Effector memory CD8-positive, alpha-beta T cell (primary cell): ENCODE measurements around the gene CAMTA1.
"Not testable (repeated sequence)": the region's sequence is repeated elsewhere in the genome, so short reads cannot be mapped to it uniquely, and the experiment has no call there.

Source experiments
- ATAC-seq: fragments of 150-1000 bp; cut with Tn5 transposase; replicated peaks from 2 replicates; pipeline ENCODE4 v1.10.0; 2021; ENCODE audit warnings: mild to moderate bottlenecking, moderate library complexity
- DNase-seq, 3 experiments: peaks; one replicate each; pipeline ENCODE4 v3.0.0; 2021
- H3K27ac Mint-ChIP-seq, 2 donors: one replicate each; pipeline ENCODE4 v1.8.0; 2022; ENCODE audit warnings: mild to moderate bottlenecking in 2 of 2, mixed read lengths in 2 of 2, moderate library complexity in 2 of 2
- H3K27me3 Mint-ChIP-seq, 2 donors: one replicate each; pipeline ENCODE4 v1.8.0; 2022; ENCODE audit warnings: mixed read lengths in 2 of 2
- H3K36me3 Mint-ChIP-seq: one replicate; pipeline ENCODE4 v1.8.0; 2022; ENCODE audit warnings: mild to moderate bottlenecking, moderate library complexity, mixed read lengths; ENCODE audit not compliant: insufficient read depth
- H3K4me1 Mint-ChIP-seq, 2 donors: one replicate each; pipeline ENCODE4 v1.8.0; 2022; ENCODE audit warnings: low read depth in 2 of 2, mixed read lengths in 2 of 2
- H3K4me3 Mint-ChIP-seq, 2 donors: one replicate each; pipeline ENCODE4 v1.8.0; 2022; ENCODE audit warnings: mild to moderate bottlenecking in 2 of 2, mixed read lengths in 2 of 2, moderate library complexity in 2 of 2
- H3K9me3 Mint-ChIP-seq, 2 donors: one replicate each; pipeline ENCODE4 v1.8.0; 2022; ENCODE audit warnings: mixed read lengths in 2 of 2

Gene CAMTA1

DNA sequence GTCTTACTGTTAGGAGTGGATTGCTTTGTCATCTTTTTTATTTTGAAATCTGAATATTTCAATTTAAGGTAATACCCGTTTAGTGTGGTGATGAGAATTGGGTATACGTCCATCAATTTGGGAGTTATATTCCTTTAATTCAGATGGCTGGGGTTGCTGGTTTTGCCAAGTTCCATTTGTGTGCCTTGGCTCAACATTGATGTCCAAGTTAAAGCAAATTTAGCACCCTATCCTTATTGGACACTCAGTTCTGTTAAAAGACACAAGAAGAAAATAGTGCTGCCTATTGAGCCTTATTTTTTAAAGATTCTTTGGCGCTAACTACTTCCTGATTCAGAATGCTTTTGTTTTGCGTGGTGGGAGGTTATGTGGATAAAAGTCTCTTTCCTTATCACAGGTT lies 40.6 kb downstream of the CAMTA1 start:
- H3K27ac Mint-ChIP-seq: no peak overlapping the region
- ATAC-seq (no peak), DNase-seq (no peak)
- H3K9me3 Mint-ChIP-seq: no peaks in the 10 kb centered on the region
- H3K36me3 Mint-ChIP-seq: peaks cover 20% of the 10 kb centered on the region
- H3K4me3 Mint-ChIP-seq: no peak overlapping the region
- H3K4me1 Mint-ChIP-seq: peaks cover 7 to 20% of the 10 kb centered on the region in 2 donors
- H3K27me3 Mint-ChIP-seq: no peaks in the 10 kb centered on the region

DNA sequence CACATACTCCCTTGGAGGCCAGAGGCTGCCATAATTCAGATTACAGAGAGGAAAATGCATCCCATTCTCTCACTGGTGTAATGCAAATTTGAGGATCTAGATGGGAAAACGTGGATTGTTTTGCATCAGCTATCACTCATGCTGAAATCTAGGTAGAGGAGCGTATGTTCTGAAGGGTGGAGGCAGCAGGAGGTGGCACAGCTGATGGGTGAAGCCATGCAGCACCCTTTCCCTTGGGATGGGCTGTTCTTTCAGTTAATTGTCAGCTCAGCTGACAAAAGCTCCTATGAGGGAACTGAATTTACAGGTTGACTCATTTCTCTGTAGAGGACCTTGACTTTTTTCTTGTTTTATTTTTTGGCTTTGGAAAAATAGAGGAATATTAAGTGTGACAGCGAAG lies 41.8 kb downstream of the CAMTA1 start:
- Mint-ChIP-seq H3K27me3 (no peaks in the 10 kb centered on the region), H3K4me1 (peaks cover 6 to 17% of the 10 kb centered on the region in 2 donors), H3K9me3 (no peaks in the 10 kb centered on the region), H3K27ac (peak overlapping the region in 1 of 2 donors; percentile 39), H3K36me3 (peaks cover 20% of the 10 kb centered on the region), H3K4me3 (no peak overlapping the region)
- ATAC-seq: no peak
- DNase-seq: no peak

DNA sequence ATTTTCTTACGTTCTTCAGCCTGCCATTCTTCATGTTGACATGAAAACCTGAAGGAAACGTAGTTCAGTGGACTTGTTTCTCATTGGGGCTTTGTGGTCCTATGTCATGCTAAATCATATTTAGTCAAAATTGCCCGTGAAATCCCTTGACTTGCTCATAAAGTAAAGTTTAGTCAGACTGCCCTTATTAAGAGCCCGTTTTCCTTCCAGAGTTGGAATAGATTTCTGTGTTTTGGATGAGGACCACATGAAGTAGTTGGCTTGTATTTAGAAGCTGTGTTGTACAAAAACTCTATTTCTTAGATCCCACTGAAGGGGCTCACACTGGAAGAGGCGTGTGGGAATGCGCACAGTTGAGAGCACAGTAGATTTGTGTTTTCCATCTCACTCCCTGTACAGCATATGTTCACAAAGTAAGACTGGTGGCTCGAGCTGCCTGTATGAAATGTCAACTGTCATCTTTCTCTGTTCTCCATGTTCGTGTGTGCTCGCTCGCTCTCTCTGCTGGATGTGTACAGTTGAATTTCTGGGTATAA lies 42.4 kb downstream of the CAMTA1 start:
- H3K4me1 Mint-ChIP-seq: peaks cover 9 to 14% of the 10 kb centered on the region in 2 donors
- peak overlapping the region in 1 of 2 donors; percentile 39 for H3K27ac Mint-ChIP-seq
- no peak for DNase-seq
- H3K4me3 Mint-ChIP-seq: no peak overlapping the region
- no peak for ATAC-seq
- no peaks in the 10 kb centered on the region for H3K9me3 Mint-ChIP-seq
- H3K36me3 Mint-ChIP-seq: peaks cover 20% of the 10 kb centered on the region
- H3K27me3 Mint-ChIP-seq: no peaks in the 10 kb centered on the region

DNA sequence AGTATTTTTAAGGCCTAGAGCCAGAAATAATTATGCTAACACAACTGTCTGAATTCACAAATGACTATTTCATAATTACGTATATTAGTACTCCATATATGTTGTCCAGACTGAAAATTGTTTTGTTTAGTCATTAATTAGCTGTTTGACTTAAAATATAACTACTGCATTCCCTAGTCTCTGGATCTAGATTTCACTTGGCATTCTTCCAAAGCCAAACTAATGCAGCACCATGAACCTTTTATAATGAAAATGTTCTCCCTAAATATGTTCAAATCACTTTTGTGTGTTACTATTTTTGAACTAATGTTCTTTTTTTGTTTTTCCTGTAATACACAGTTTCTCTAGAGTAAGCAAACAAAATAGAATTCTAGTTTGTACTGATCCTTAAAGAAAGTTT lies 46.1 kb downstream of the CAMTA1 start:
- H3K4me3 Mint-ChIP-seq: no peak overlapping the region
- peaks cover 10 to 12% of the 10 kb centered on the region in 2 donors for H3K4me1 Mint-ChIP-seq
- ATAC-seq: no peak
- no peak for DNase-seq
- peaks cover 20% of the 10 kb centered on the region for H3K36me3 Mint-ChIP-seq
- H3K27ac Mint-ChIP-seq: no peak overlapping the region
- no peaks in the 10 kb centered on the region for H3K27me3 Mint-ChIP-seq
- no peaks in the 10 kb centered on the region for H3K9me3 Mint-ChIP-seq

DNA sequence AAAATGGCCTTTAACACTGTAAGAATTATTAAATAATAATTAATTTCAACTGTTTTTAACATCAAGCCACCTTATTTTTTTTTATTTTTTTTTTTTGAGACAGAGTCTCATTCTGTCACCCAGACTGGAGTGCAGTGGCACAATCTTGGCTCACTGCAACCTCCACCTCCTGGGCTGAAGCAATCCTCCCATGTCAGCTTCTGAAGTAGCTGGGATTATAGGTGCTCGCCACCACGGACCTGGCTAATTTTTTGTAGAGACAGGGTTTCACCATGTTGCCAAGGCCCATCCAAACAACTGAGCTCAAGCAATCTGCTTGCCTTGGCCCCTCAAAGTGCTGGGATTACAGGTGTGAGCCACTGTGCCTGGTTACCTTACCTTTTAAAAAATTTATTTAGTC lies 46.8 kb downstream of the CAMTA1 start:
- not testable (repeated sequence) for ATAC-seq, H3K27ac Mint-ChIP-seq, H3K9me3 Mint-ChIP-seq, DNase-seq, H3K4me3 Mint-ChIP-seq, H3K27me3 Mint-ChIP-seq
- Mint-ChIP-seq H3K4me1 (peaks cover 10 to 12% of the 10 kb centered on the region in 2 donors), H3K36me3 (peaks cover 23% of the 10 kb centered on the region)

DNA sequence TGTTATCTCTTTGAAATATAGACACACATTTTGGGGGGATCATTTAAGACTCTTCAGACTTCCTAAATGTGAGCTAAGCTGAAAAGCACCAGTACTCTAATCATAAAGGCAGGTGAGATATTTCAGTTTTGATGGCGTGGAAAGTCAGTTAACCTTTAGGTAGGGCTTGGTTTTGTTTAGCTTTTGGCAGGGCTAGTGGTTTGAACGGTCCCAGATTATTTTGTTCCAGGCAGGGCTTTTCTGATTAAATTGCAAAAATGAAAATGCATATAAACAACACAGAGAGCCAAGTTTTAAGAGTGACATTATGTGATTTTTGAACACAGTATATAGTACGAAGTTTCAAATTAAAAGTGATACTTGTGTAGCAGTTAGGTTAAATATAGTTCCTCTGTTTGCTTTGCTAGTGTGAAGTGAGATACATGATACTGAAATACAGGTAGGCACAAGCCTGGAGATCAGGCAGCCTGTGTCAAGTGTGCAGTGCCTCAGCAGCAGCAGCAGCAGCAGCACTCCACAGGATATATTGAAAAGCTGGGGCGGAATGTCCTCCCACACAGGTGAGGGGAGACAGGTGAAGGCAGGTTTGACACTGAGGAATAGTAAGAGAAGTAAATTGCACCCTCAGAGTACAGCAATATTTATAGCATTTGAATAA lies 47.4 kb downstream of the CAMTA1 start:
- no peak for ATAC-seq
- H3K4me1 Mint-ChIP-seq: peaks cover 7 to 10% of the 10 kb centered on the region in 2 donors
- no peak for DNase-seq
- no peaks in the 10 kb centered on the region for H3K9me3 Mint-ChIP-seq
- no peaks in the 10 kb centered on the region for H3K27me3 Mint-ChIP-seq
- peaks cover 19% of the 10 kb centered on the region for H3K36me3 Mint-ChIP-seq
- no peak overlapping the region for H3K4me3 Mint-ChIP-seq
- peak overlapping the region in 1 of 2 donors; percentile 60 for H3K27ac Mint-ChIP-seq

DNA sequence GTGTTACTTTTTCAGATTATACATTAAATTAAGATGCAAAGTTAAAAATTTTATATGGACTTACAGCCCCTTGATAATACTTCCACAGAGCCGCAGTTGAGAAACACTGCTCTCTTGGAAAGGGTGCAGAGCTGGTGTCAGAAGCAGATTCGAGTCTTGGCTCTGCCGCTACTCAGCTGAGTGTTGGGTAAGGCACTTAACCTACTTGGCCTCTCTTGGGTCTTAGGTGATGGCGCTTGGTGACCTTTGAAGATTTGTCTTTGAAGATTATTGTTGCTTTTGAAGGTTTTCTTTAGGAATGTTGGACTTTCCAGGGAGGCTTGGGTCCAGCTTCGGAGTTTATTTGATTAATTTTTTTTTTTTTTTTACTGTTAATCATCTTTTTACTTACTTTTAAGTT lies 48.5 kb downstream of the CAMTA1 start:
- Mint-ChIP-seq H3K36me3 (peaks cover 18% of the 10 kb centered on the region), H3K27me3 (no peaks in the 10 kb centered on the region), H3K4me1 (peaks cover 6 to 10% of the 10 kb centered on the region in 2 donors), H3K9me3 (no peaks in the 10 kb centered on the region), H3K4me3 (no peak overlapping the region), H3K27ac (no peak overlapping the region)
- ATAC-seq (no peak), DNase-seq (no peak)

DNA sequence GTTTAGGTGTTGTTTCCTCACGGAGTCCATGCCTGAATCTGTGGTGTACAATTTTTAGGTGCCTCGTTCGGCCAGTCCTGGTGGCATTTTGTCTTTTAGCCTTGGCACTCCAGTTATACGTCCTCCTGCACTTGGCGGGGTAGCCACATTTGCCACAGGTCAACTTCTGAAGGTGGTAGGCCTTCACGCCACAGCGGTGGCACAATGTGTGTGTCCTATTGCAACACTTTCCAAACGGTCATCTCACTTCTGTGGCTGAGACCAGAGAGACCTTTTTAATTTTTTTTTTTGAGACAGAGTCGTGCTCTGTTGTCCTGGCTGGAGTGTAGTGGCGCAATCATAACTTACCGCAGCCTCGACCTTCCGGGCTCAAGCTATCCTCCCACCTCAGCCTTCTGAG lies 49.1 kb downstream of the CAMTA1 start:
- no peak overlapping the region for H3K27ac Mint-ChIP-seq
- ATAC-seq (no peak), DNase-seq (no peak)
- peaks cover 7 to 10% of the 10 kb centered on the region in 2 donors for H3K4me1 Mint-ChIP-seq
- H3K36me3 Mint-ChIP-seq: peaks cover 16% of the 10 kb centered on the region
- no peaks in the 10 kb centered on the region for H3K27me3 Mint-ChIP-seq
- H3K4me3 Mint-ChIP-seq: no peak overlapping the region
- H3K9me3 Mint-ChIP-seq: no peaks in the 10 kb centered on the region

DNA sequence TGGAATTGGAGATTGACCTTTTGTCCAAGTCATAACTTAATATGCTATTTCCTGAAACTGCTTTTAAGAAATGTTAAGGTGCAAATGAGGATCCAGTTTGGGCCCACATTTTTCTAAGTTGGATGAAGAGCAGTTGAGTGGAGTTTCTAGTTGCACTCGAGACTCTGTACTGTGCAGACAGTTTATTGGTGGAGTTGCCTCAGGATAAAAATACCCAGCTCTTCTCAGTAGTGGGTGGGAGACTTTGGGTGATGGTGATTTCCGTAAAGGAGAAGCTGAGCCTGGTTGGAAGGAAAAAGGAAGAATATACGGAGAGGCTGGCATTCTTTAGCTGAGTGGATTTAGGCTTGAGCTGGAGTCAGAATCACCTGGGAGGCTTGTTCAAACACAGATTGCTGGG lies 49.9 kb downstream of the CAMTA1 start:
- Mint-ChIP-seq H3K36me3 (peaks cover 15% of the 10 kb centered on the region), H3K27ac (no peak overlapping the region), H3K4me1 (peaks cover 11 to 15% of the 10 kb centered on the region in 2 donors), H3K9me3 (no peaks in the 10 kb centered on the region), H3K27me3 (no peaks in the 10 kb centered on the region), H3K4me3 (no peak overlapping the region)
- ATAC-seq (no peak), DNase-seq (no peak)

DNA sequence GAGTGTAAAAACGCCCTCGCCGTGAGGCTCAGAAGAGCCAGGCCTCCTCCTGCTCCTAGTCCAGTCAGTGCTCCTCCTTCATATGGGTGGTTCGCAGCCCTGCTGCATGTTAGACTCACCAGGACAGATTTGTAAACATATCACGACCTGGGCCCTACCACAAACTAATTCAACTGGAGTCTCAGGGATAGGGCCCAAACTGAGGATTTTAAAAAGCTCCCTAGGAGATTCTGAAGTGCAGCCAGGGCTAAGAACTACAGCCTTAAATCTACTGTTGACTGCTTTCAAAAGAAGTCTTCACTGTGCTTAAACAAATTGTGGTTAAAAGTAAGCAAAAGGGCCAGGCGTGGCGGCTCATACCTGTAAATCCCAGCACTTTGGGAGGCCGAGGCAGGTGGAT lies 57.0 kb downstream of the CAMTA1 start:
- Mint-ChIP-seq H3K27ac (no peak overlapping the region), H3K4me1 (peaks cover 19 to 23% of the 10 kb centered on the region in 2 donors), H3K27me3 (no peaks in the 10 kb centered on the region), H3K9me3 (peaks cover 0 to 1% of the 10 kb centered on the region in 2 donors), H3K36me3 (peaks cover 13% of the 10 kb centered on the region), H3K4me3 (no peak overlapping the region)
- no peak for ATAC-seq
- no peak for DNase-seq

DNA sequence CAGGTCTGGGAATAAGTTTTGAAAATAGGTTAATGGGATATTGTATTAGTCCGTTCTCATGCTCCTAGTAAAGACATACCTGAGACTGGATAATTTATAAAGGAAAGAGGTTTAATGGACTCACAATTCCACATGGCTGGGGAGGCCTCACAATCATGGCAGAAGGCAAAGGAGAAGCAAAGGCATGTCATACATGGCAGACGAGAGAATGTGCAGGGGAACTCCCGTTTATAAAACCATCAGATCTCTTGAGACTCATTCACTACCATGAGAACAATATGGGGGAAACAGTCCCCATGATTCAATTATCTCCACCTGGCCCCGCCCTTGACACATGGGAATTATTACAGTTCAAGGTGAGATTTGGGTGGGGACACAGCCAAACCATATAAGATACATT lies 60.5 kb downstream of the CAMTA1 start:
- Mint-ChIP-seq H3K36me3 (peaks cover 11% of the 10 kb centered on the region), H3K4me1 (peaks cover 10 to 29% of the 10 kb centered on the region in 2 donors)
- H3K9me3 Mint-ChIP-seq, H3K4me3 Mint-ChIP-seq, ATAC-seq, H3K27ac Mint-ChIP-seq, DNase-seq, H3K27me3 Mint-ChIP-seq: not testable (repeated sequence)

DNA sequence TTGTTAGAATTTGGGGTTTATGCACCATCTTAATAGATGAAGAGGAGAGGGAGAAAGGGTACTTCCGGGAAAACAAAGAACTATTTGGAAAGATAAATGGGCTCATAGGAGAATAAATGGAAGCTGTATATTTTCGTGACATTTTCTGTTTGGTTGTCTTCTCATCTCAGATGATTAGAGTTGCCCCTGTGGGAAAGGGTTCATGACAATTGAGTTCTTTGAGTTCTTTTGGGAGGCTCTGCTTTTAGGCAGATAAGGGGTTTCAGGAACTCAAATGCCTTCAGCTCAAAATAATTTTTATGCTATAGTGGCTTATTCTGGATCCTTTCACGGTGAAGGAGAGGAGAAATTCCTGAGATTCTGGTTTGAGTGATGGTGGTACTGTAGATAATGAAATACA lies 63.6 kb downstream of the CAMTA1 start:
- H3K27ac Mint-ChIP-seq: peak overlapping the region in 1 of 2 donors; percentile 12
- no peak for DNase-seq
- peaks cover 0 to 1% of the 10 kb centered on the region in 2 donors for H3K9me3 Mint-ChIP-seq
- H3K27me3 Mint-ChIP-seq: no peaks in the 10 kb centered on the region
- H3K36me3 Mint-ChIP-seq: peaks cover 16% of the 10 kb centered on the region
- peaks cover 2 to 19% of the 10 kb centered on the region in 2 donors for H3K4me1 Mint-ChIP-seq
- no peak overlapping the region for H3K4me3 Mint-ChIP-seq
- ATAC-seq: no peak

DNA sequence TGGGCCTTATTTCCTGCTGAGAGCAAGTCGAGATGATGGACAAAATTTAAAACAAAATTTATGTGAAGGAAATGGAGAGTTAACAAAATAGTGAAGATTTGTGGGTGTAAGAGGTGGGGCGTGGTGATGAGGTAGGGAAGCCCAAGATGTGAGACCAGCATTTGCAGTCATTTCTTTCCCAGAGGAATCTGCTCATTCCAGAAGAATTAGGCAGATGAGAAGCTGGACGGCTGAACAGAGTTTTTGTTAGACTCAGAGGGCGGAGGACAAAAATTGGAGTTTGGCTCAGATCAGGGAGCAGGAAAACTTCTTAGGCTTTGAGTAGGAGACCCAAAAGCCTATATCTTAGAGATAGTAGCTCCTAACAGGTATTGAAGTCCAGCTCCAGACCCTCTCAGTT lies 65.3 kb downstream of the CAMTA1 start:
- no peaks in the 10 kb centered on the region for H3K9me3 Mint-ChIP-seq
- ATAC-seq (no peak), DNase-seq (no peak)
- H3K27me3 Mint-ChIP-seq: no peaks in the 10 kb centered on the region
- no peak overlapping the region for H3K27ac Mint-ChIP-seq
- H3K4me3 Mint-ChIP-seq: no peak overlapping the region
- H3K36me3 Mint-ChIP-seq: peaks cover 14% of the 10 kb centered on the region
- peaks cover 2 to 24% of the 10 kb centered on the region in 2 donors for H3K4me1 Mint-ChIP-seq

DNA sequence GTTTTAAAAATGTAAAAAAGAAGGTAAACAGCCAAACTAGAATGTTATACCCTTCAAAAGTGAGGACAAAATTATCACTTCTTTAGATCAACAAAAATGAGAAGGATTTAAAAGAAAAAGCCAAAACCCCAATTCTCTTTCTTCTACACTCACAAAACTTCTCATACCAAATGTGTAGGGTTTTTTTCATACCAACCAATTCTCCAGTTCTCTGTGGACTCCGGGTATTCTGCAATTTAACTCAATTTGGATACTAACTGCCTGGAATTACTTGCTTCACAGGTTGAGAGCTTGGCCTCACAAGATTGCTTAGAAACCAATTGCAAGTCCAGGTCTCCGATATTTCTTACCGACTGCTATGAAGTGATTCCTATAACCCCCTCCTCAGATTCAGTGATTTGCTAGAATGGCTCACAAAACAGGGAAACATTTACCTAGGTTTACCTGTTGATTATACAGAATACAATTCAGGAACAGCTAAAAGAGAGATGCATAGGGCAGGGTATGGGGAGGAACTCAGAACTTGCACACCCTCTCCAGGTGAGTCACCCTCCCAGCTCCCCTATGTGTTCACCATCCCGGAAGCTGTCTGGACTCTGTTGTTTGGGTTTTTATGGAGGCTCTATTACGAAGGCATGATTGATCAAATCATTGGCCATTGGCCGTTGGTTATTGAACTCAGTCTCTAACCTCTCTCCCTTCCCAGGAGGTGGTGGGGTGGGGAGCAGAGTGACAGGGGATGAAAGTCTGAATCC lies 67.1 kb downstream of the CAMTA1 start:
- Mint-ChIP-seq H3K4me1 (peaks cover 8 to 30% of the 10 kb centered on the region in 2 donors), H3K4me3 (no peak overlapping the region), H3K9me3 (no peaks in the 10 kb centered on the region), H3K36me3 (peaks cover 19% of the 10 kb centered on the region), H3K27ac (no peak overlapping the region), H3K27me3 (no peaks in the 10 kb centered on the region)
- DNase-seq (no peak), ATAC-seq (no peak)
